Brain microvascular endothelial cell (primary cell): ENCODE measurements around the gene KCNJ1.

Experiments
- DNase-seq: peaks from one replicate; pipeline ENCODE4 v3.0.0-alpha.2; 2020
- H3K27ac ChIP-seq: fragments of 250-450 bp; sonication (Bioruptor Pico); 2 replicates; pipeline ENCODE4 v1.5.1; 2020; ENCODE audit warnings: mild to moderate bottlenecking, moderate library complexity
- H3K27me3 ChIP-seq: fragments of 250-450 bp; sonication (Bioruptor Pico); replicated peaks from 2 replicates; pipeline ENCODE4 v1.5.1; 2020; ENCODE audit warnings: mild to moderate bottlenecking
- H3K36me3 ChIP-seq: fragments of 250-450 bp; sonication (Bioruptor Pico); replicated peaks from 2 replicates; pipeline ENCODE4 v1.5.1; 2020; ENCODE audit warnings: mild to moderate bottlenecking
- H3K4me3 ChIP-seq: 2 replicates; pipeline ENCODE4 v1.5.1; 2011; ENCODE audit warnings: low read depth, mild to moderate bottlenecking, control low read depth, low read length, moderate library complexity
- in situ Hi-C: cut with HindIII; loops from 2 replicates; pipeline ENCODE4 v1.10.0; 2017; ENCODE audit warnings: low sequenced_read_pairs, low pct_ligation_motif_present
- TF ChIP-seq, protein P1 (sequence below): IDR thresholded peaks from 2 replicates; pipeline ENCODE4 v1.5.1; 2011; ENCODE audit warnings: low read depth, mild to moderate bottlenecking, moderate library complexity, low read length, control low read depth, inconsistent platforms; ENCODE audit errors: missing control alignments

KCNJ1 gene

DNA sequence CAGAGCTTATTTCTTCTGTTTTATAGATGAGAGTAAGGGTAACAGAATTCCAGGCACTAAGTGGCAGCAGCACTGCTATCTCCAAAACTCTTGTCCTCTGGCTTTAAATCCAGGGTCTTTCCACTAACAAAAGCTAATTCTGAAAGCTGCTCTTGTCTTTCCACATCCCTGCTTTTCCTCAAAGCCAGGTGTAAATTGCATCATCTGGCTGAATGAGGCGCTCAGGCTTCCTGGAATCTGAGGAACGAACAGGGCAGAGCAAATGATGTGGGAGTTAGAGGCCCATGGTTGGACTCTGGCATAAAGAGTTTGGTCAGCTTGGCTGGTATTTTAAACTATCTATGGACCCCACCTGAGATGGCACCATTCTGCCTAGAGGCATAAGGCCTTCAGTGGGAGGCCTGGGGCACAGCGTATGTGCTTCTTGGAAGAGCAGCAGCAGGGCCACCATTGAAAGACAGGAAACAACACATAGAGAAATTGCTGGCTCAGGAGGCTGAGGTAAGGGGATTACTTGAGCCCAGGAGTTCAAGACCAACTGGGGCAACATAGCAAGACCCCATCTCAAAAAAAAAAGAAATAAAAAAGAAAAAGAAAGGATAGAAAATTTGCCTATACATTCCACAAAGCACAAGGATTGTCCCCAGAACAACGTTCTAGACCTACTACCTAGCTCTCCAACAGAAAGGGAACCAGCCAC is 25.9 kb upstream of the KCNJ1 start:
- H3K36me3 ChIP-seq: no peaks in the 10 kb centered on the region
- in situ Hi-C loops: no loop called here
- no peak for DNase-seq
- H3K4me3 ChIP-seq: no peak overlapping the region
- TF ChIP-seq, protein P1, sequence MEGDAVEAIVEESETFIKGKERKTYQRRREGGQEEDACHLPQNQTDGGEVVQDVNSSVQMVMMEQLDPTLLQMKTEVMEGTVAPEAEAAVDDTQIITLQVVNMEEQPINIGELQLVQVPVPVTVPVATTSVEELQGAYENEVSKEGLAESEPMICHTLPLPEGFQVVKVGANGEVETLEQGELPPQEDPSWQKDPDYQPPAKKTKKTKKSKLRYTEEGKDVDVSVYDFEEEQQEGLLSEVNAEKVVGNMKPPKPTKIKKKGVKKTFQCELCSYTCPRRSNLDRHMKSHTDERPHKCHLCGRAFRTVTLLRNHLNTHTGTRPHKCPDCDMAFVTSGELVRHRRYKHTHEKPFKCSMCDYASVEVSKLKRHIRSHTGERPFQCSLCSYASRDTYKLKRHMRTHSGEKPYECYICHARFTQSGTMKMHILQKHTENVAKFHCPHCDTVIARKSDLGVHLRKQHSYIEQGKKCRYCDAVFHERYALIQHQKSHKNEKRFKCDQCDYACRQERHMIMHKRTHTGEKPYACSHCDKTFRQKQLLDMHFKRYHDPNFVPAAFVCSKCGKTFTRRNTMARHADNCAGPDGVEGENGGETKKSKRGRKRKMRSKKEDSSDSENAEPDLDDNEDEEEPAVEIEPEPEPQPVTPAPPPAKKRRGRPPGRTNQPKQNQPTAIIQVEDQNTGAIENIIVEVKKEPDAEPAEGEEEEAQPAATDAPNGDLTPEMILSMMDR: no peak
- H3K27ac ChIP-seq: no peak overlapping the region
- peaks cover 24% of the 10 kb centered on the region for H3K27me3 ChIP-seq

DNA sequence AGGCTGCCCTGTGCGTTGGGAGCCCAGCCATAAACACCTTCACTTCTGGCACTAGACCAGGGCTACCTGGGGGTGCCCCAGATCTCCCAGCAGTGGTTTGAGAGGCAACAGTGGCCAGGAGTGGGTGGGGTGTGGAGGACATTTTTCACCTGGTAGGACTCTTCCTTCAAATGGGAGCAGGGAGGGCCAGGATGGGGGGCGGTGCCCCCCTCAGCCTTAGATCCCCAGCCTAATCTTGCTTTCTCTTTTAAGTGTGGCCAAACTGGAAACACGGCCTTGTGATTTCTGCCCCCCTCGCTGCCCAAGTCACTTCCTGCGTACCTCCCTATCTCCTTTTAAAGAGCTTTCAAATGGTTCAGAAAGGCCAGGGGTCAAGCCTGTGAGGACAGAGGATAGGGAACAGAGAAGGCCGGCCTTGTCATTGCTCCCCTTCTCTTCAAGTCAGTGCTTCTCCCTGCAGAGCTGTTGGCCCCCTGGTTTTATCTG is 24.9 kb upstream of the KCNJ1 start:
- TF ChIP-seq, protein P1: no peak
- H3K4me3 ChIP-seq: no peak overlapping the region
- no peak for DNase-seq

DNA sequence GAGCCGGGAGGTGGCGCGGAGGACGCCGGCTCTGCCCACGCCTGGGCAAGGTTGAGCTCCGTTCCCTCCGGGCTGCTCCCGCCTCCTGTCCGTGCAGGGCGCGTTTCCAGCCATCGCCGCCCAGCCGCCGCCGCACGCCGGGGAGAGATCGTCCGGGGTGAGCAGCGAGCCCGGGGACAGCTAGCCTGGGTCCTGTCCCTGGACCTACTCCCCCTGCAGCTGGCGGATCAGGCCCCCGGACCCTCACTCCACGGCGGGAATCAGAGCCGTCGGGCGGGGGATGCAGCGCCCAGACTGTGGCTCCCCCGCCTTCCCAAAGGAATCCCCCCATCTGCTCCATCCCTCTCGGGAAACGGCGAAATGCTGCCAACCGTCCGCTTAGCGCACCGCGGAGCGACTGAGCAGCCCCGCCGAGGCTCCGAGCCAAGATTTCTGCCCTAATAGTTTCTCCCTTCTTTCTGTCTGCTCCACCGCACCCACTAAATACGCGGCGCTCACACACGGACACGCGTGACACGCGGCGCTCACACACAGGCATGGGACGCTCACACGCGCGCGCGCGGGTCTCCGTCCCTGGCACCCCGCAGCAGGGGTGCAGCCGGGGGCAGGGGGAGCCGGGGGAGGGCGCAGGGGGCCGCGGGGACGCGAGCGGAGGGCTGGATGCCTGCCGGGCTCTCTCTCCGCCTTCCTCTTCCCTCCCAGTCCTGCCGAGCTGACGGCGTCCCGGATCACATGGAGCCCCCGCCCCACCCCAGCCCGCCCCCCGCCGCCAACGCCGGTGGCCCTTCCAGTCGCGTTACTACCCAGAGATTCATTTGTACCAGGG is 23.7 kb upstream of the KCNJ1 start, which contains the start of gene KCNJ5:
Gene KCNJ5 (plus strand): TSS at position 814 of the 826 bp plus-strand sequence. CDS start 19,918 bp downstream, outside the sequence.
- in situ Hi-C loops: no loop called here
- DNase-seq: no peak
- Histone ChIP-seq H3K4me3 (peak within 1 kb of the TSS; percentile 52), H3K36me3 (no peaks in the 10 kb centered on the region), H3K27ac (no peak within 1 kb of the TSS), H3K27me3 (peaks cover 33% of the 10 kb centered on the region)
- TF ChIP-seq, protein P1: no peak

More for the DNA sequence above, 24.9 kb upstream of the KCNJ1 start:
- Histone ChIP-seq H3K27ac (no peak overlapping the region), H3K36me3 (no peaks in the 10 kb centered on the region), H3K27me3 (peaks cover 25% of the 10 kb centered on the region)
- in situ Hi-C loops: no loop called here

DNA sequence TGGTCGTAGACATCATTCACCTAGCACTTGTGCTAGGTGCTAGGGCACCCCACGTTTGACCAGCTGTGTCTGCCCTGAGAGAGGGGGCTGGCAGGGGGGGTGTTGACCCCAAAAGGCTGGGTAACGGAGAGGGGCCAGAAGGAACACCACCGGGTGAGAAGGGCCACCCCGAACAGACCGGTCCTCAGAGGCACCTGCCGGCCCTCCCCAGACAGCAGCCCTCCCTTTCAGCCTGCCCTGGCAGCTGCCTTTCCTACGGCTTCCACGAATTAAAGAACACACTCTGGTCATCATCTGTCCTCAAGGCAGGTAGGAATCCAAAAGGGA is 23.1 kb upstream of the KCNJ1 start:
- Histone ChIP-seq H3K4me3 (peak overlapping the region; percentile 52), H3K27me3 (peaks cover 33% of the 10 kb centered on the region), H3K27ac (no peak overlapping the region), H3K36me3 (no peaks in the 10 kb centered on the region)
- in situ Hi-C loops: no loop called here
- TF ChIP-seq, protein P1: no peak
- DNase-seq: no peak

DNA sequence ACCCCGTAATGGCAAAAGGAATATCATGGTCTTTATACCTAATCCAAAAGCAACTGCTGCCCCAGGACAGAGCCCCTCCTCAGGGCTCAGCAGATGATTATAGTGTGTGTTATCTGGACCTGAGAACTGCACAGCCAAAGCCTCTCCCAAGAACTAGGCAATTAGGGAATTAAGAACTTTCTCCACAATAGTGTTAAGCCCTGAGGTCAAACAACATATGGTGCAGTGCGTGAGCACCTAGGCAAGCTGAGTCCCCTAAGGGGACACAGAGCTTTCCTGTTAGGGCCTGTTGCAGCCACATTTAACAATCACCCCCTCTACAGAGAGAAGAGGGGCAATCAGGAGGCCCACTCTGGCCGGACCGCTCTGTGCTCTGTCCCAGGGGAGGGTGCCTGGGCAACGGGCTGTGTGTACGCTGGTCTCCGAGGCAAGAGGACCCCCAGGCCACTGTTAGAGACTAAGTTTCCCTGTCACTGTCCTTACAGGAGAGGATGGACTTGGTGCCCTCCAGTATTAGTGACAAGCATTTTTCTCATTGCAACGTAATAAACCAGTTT is 22.6 kb upstream of the KCNJ1 start:
- no peak for DNase-seq
- H3K4me3 ChIP-seq: no peak overlapping the region
- TF ChIP-seq, protein P1: no peak
- in situ Hi-C loops: no loop called here
- H3K27ac ChIP-seq: no peak overlapping the region
- H3K36me3 ChIP-seq: no peaks in the 10 kb centered on the region
- peaks cover 33% of the 10 kb centered on the region for H3K27me3 ChIP-seq
